SJCRH30 (cell line): Measurements from ENCODE around the gene RPE65. TPM values are rescaled to one million over a fixed set of nuclear protein-coding genes. Genes with fewer than 3 reads are reported as not detected.
"Not testable (repeated sequence)": the region's sequence is repeated elsewhere in the genome, so short reads cannot be mapped to it uniquely, and the experiment has no call there.

Experiments
- DNase-seq, 2 experiments: peaks; one replicate each; pipeline ENCODE4 v3.0.0-alpha.2; 2015 to 2020
- H3K27ac ChIP-seq: fragments of 250-450 bp; sonication (Bioruptor Pico); 2 replicates; pipeline ENCODE4 v1.5.1; 2020; ENCODE audit warnings: mild to moderate bottlenecking, moderate library complexity
- H3K27me3 ChIP-seq: fragments of 250-450 bp; sonication (Bioruptor Pico); 2 replicates; pipeline ENCODE4 v1.5.1; 2020; ENCODE audit warnings: mild to moderate bottlenecking, moderate library complexity
- H3K36me3 ChIP-seq: fragments of 250-450 bp; sonication (Bioruptor Pico); 2 replicates; pipeline ENCODE4 v1.5.1; 2020; ENCODE audit warnings: mild to moderate bottlenecking, moderate library complexity
- H3K4me1 ChIP-seq: fragments of 250-450 bp; sonication (Bioruptor Pico); 2 replicates; pipeline ENCODE4 v1.5.1; 2020; ENCODE audit warnings: mild to moderate bottlenecking, moderate library complexity
- H3K4me3 ChIP-seq: fragments of 250-450 bp; sonication (Bioruptor Pico); 2 replicates; pipeline ENCODE4 v1.5.1; 2020; ENCODE audit warnings: mild to moderate bottlenecking, moderate library complexity
- H3K9me3 ChIP-seq: fragments of 250-450 bp; sonication (Bioruptor Pico); replicated peaks from 2 replicates; pipeline ENCODE4 v1.5.1; 2020; ENCODE audit warnings: mild to moderate bottlenecking, moderate library complexity
- total RNA-seq: library from RNA; depleted of rRNA; stranded (reverse); fragments of >200 nt; shearing (Covaris generic); gene quantifications from 2 replicates; pipeline ENCODE4 v1.2.3, GENCODE V29; 2014; rRNA removed

The RPE65 gene
- total RNA-seq, result 0.06 and 0.13 TPM in 2 replicates

GRCh38 chr1:68449901-68450300 lies at the start of gene RPE65:
Gene RPE65 (minus strand): TSS chr1:68449954. CDS start chr1:68449905, 49 bp downstream.
- Histone ChIP-seq H3K4me3 (no peak within 1 kb of the TSS), H3K4me1 (peaks cover 8% of the 10 kb centered on the region), H3K9me3 (no peaks in the 10 kb centered on the region), H3K27me3 (no peaks in the 10 kb centered on the region), H3K36me3 (no peaks in the 10 kb centered on the region), H3K27ac (no peak within 1 kb of the TSS)
- peak; percentile 55 to 81 for DNase-seq

DNA sequence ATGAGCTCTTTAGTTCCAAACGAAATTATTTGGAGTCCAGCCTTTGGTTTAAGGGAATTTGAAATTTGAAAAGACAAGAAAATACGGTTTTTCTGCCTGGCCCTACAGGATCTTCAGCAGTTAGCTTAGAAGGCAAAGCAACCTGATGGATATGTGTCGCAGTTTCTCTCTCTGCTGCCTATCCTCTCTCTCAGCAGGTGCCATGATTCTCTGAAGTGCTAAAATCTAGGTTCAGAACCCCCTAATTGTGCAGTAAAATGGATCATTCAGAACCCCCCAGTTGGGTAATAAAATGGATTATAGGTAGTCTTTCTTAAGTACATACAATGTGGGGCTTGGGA lies 47.6 kb upstream of the RPE65 start:
- no peak for DNase-seq
- Histone ChIP-seq H3K4me3 (peak overlapping the region; percentile 94), H3K9me3 (no peaks in the 10 kb centered on the region; the same call in 1 of the 2 replicates), H3K27ac (no peak overlapping the region), H3K27me3 (no peaks in the 10 kb centered on the region), H3K4me1 (peaks cover 4% of the 10 kb centered on the region; the same call in 1 of the 2 replicates), H3K36me3 (peaks cover 21% of the 10 kb centered on the region)

DNA sequence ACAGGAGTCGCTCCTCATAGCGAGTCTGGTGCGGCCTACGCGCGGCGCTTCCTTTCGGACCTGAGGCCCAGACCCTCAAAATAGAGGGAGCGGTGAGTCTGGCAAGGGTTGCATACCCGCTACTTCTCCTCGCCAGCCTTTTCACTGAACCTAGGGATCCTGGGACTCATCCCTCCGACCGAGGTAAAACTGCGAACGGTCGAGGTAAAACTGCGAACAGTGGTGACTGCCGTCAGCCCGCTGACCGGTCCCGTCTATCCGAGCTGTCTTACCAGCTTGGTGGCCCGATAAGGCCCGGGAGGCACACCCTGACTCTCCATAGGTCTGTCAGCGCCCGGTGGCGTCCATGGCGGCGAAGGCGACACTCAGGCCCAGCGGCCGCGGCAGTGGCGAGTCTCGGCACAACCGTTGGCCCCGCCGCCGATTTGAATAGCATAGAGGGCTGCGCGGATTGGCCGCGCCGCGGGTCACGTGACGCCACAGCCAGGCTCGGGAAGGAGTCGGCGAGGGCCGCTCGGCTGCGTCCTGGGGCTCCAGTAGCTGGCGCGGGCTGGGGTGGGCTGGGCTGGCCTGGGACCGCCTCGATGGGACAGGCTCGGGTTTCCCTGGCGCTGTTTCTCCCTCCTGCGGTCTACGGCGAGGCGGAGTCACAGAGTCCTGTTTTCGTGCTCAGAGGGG lies 47.1 kb upstream of the RPE65 start, which contains the start of gene DEPDC1:
DEPDC1 (minus strand) TSS at position 403 of the 678 bp plus-strand sequence; CDS start at position 320, 83 bp downstream.
- Histone ChIP-seq H3K4me1 (peaks cover 4% of the 10 kb centered on the region; the same call in 1 of the 2 replicates), H3K9me3 (no peaks in the 10 kb centered on the region), H3K27me3 (no peaks in the 10 kb centered on the region), H3K4me3 (peak within 1 kb of the TSS; percentile 94), H3K27ac (peak within 1 kb of the TSS; percentile 94), H3K36me3 (peaks cover 25% of the 10 kb centered on the region)
- peak; percentile 96 for DNase-seq

GRCh38 chr1:68495968-68496679 lies 46.4 kb upstream of the RPE65 start:
- H3K36me3 ChIP-seq, result peaks cover 26% of the 10 kb centered on the region
- H3K27ac ChIP-seq, result peak overlapping the region; percentile 94
- H3K9me3 ChIP-seq, result no peaks in the 10 kb centered on the region
- DNase-seq, result no peak
- H3K4me3 ChIP-seq, result peak overlapping the region; percentile 94
- no peaks in the 10 kb centered on the region for H3K27me3 ChIP-seq
- H3K4me1 ChIP-seq, result peaks cover 4% of the 10 kb centered on the region; the same call in 1 of the 2 replicates

- peaks cover 4% of the 10 kb centered on the region; the same call in 1 of the 2 replicates for H3K4me1 ChIP-seq
- peaks cover 30% of the 10 kb centered on the region for H3K36me3 ChIP-seq
- DNase-seq, result peak in 1 of 2 experiments; percentile 13
- H3K27me3 ChIP-seq, result no peaks in the 10 kb centered on the region
- H3K9me3 ChIP-seq, result no peaks in the 10 kb centered on the region
- no peak overlapping the region for H3K27ac ChIP-seq
- H3K4me3 ChIP-seq, result peak overlapping the region; percentile 94
These were observed 45.8 kb upstream of the RPE65 start for GRCh38 chr1:68495532-68495931.

DNA sequence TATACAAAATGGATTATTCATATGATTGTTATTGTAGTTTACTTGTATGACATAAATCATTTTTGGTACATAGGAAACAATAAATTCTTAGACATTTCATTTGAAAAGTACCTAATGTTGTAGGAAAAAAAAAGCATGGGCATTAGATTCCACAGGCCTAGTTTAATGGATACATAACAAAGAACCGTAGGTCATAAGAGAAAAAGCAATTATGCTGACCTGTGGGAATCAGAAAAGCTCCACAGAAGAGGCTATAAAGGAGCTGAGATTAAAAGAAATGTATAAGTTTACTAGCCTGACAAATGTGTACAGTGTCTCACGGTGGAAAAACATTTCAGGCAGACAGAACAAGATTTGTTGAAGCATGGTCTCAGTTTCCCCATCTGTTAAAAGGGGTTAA lies 43.4 kb upstream of the RPE65 start:
- Histone ChIP-seq H3K36me3 (peaks cover 52% of the 10 kb centered on the region), H3K27ac (no peak overlapping the region), H3K27me3 (no peaks in the 10 kb centered on the region), H3K9me3 (no peaks in the 10 kb centered on the region), H3K4me3 (no peak overlapping the region), H3K4me1 (peaks cover 4% of the 10 kb centered on the region; the same call in 1 of the 2 replicates)
- no peak for DNase-seq

DNA sequence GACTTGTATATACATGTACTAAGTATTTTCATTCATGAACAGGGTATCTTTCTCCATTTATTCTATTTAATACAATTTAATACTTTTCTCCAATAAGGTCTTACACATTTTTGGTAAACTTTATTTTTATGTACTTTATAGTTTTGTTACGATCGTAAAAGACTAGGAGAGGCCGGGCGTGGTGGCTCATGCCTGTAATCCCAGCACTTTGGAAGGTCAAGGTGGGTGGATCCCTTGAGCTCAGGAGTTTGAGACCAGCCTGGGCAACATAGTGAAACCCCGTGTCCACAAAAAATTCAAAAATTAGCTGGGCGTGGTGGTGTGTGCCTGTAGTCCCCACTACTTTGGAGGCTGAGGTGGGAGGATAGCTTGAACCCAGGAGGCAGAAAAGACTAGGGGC lies 42.5 kb upstream of the RPE65 start:
- H3K9me3 ChIP-seq, H3K27me3 ChIP-seq, DNase-seq, H3K27ac ChIP-seq, H3K4me3 ChIP-seq, H3K4me1 ChIP-seq: not testable (repeated sequence)
- peaks cover 61% of the 10 kb centered on the region for H3K36me3 ChIP-seq

DNA sequence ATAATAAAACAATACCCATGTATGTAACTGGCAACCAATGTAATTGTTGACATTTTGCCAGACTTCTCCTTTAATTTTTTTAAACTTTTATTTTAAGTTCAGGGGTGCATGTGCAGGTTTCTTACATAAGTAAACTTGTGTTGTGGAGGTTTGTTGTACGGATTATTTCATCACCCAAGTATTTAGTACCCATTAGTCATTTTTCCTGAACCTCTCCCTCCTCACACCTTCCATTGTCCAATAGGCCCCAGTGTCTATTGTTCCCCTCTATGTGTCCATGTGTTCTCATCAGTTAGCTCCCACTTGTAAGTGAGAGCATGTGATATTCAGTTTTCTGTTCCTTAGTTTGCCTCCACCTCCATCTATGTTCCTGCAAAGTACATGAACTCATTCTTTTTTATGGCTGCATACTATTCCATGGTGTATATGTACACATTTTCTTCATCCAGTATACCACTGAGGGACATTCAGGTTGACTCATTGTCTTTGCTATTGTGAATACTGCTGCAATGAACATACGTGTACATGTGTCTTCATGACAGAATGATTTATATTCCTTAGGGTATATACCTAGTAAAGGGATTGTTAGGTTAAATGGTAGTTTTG lies 40.4 kb upstream of the RPE65 start:
- Histone ChIP-seq H3K9me3 (no peaks in the 10 kb centered on the region), H3K36me3 (peaks cover 79% of the 10 kb centered on the region), H3K27me3 (no peaks in the 10 kb centered on the region), H3K4me1 (peaks cover under 1% of the 10 kb centered on the region; the same call in 1 of the 2 replicates), H3K4me3 (no peak overlapping the region), H3K27ac (no peak overlapping the region)
- no peak for DNase-seq

GRCh38 chr1:68485431-68486022 lies 35.8 kb upstream of the RPE65 start:
- no peaks in the 10 kb centered on the region for H3K27me3 ChIP-seq
- no peak for DNase-seq
- no peak overlapping the region for H3K27ac ChIP-seq
- no peaks in the 10 kb centered on the region for H3K4me1 ChIP-seq
- no peak overlapping the region for H3K4me3 ChIP-seq
- H3K9me3 ChIP-seq, result no peaks in the 10 kb centered on the region
- peaks cover 89% of the 10 kb centered on the region for H3K36me3 ChIP-seq

DNA sequence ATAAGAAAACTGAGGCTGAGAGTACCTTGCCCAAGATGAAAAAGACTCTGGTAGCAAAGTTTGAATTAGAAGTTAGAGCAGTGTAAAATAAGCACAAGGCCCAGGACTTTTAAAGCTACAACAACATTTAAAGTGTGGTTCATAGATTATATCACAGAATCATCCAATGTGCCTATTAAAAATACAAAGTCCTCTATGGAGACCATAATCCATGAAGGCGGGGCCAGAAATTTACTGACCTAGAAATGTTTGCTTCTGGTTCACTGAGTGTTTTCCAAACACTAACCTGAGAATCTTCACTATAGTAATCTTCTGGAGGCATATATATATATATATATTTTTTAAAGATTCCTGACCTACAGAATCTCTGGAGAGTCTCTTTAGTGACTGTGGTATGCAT lies 34.9 kb upstream of the RPE65 start:
- no peak for DNase-seq
- Histone ChIP-seq H3K27ac (no peak overlapping the region), H3K9me3 (no peaks in the 10 kb centered on the region), H3K27me3 (no peaks in the 10 kb centered on the region), H3K4me1 (no peaks in the 10 kb centered on the region), H3K36me3 (peaks cover 87% of the 10 kb centered on the region), H3K4me3 (no peak overlapping the region)

GRCh38 chr1:68481041-68481440 lies 31.3 kb upstream of the RPE65 start:
- no peak overlapping the region for H3K27ac ChIP-seq
- H3K4me3 ChIP-seq, result no peak overlapping the region
- no peaks in the 10 kb centered on the region for H3K4me1 ChIP-seq
- H3K36me3 ChIP-seq, result peaks cover 84% of the 10 kb centered on the region
- no peaks in the 10 kb centered on the region for H3K9me3 ChIP-seq
- H3K27me3 ChIP-seq, result no peaks in the 10 kb centered on the region
- no peak for DNase-seq

DNA sequence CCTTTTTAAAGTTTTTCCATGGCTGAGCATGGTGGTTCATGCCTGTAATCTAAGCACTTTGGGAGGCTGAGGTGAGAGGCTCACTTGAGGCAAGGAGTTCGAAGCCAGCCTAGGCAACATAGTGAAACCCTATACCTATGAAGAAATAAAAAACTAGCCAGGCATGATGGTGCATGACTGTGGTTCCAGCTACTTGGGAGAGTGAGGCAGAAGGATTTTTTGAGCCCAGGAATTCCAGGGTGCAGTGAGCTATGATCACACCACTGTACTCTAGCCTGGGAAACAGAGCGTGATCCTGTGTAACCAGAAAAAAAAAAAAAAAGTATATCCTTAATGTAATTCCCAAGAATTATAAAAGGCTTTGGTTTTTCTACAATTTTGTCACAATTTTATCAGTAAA lies 29.7 kb upstream of the RPE65 start:
- no peak for DNase-seq
- Histone ChIP-seq H3K4me1 (no peaks in the 10 kb centered on the region), H3K27me3 (no peaks in the 10 kb centered on the region), H3K27ac (no peak overlapping the region), H3K9me3 (no peaks in the 10 kb centered on the region), H3K36me3 (peaks cover 80% of the 10 kb centered on the region), H3K4me3 (no peak overlapping the region)

DNA sequence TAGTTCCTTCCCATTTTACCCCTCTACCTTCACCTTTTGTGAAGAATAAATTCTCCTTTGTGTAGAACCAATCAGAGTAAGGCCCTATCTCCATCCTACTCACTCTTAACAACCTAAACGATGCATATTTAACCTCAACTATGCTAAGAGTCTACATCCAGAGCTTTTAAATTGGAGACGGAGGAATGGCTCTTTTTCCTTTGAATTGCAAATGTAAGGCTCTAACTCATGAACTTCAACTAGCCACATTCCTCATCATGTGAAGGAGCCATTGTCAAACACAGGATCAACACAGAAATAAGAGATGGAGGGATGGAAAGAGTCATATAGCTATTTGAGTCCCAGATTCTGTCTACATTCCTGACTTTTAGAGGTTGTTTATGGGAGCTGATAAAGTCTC lies 28.9 kb upstream of the RPE65 start:
- Histone ChIP-seq H3K9me3 (no peaks in the 10 kb centered on the region), H3K36me3 (peaks cover 76% of the 10 kb centered on the region), H3K27me3 (no peaks in the 10 kb centered on the region), H3K4me1 (no peaks in the 10 kb centered on the region), H3K27ac (no peak overlapping the region), H3K4me3 (no peak overlapping the region)
- DNase-seq, result no peak

GRCh38 chr1:68476626-68477025 lies 26.9 kb upstream of the RPE65 start:
- H3K36me3 ChIP-seq, result peaks cover 60% of the 10 kb centered on the region
- H3K4me3 ChIP-seq, H3K27me3 ChIP-seq, H3K4me1 ChIP-seq, H3K9me3 ChIP-seq, DNase-seq, H3K27ac ChIP-seq: not testable (repeated sequence)

GRCh38 chr1:68473060-68473459 lies 23.3 kb upstream of the RPE65 start:
- no peaks in the 10 kb centered on the region for H3K27me3 ChIP-seq
- 0 out of 2 replicates have a peak, but pooled peaks cover 3% of the 10 kb centered on the region for H3K9me3 ChIP-seq
- no peak overlapping the region for H3K4me3 ChIP-seq
- H3K27ac ChIP-seq, result no peak overlapping the region
- H3K4me1 ChIP-seq, result peaks cover 4% of the 10 kb centered on the region
- peaks cover 29% of the 10 kb centered on the region for H3K36me3 ChIP-seq
- no peak for DNase-seq
